Islet of Langerhans (tissue), 1 donor: Measurements from ENCODE around the gene ARL15.
A peak's percentile ranks its signal among the peaks of the same experiment; 100 is the strongest.

Source experiments
- FAIRE-seq: peaks from one replicate; lab custom pipeline; 2011; peaks lifted over from hg19 to GRCh38; lab: Jason Lieb, UNC

ARL15 gene

DNA sequence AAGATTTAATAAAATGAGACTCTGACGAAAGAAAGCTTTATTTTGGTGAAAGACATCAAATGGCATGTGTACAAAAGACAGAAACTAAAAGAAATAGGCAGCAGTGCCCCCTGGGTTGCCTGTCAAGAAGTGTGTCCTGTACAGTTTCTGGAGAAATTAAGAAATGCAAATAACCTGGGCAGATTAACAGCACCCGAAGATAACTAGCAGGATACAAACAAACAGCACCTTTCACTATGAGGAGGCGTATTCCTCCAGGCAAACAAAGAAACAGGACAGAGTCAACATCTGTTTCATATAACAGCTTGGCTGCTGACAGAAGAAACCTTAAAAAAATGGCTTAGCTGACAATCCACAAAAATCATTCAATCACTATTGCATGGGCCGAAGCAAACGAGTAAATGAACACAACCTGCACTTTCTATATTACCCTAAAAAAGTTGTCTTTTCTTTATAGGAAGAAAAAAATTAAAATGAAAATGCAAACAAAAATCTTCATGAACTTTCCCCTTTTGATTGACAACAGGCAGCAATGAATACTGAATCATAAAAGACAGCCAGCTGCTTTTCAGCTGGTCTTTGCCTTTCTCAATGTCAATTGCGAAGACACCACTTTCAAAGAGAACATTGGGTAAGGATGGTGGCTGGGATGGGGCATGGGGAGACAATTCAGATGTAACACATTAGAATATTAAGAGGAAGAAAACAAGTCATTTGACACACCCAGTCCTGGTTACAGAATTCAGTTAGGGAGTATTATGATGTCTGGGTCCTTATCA, 162.1 kb downstream of the ARL15 start:
- FAIRE-seq = peak; percentile 36

DNA sequence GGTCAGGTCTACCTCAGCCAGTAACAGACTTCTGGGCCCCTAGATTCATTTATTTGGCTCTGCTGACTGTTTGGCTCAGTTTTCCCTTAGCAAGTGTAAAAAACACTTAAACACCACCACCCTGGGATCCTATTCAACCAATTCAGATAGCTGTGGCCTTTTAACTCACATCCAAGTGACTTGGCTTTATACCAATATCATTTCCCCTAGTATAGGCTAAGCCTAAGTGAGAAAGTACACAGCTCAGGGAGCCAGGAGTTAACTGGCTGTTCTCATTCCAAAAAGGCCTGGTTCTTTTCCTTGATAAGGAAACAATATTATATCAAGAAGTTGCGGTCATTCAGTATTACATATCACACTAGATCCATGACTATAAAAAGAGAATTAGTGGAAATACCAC, 163.5 kb downstream of the ARL15 start:
- FAIRE-seq = no peak

DNA sequence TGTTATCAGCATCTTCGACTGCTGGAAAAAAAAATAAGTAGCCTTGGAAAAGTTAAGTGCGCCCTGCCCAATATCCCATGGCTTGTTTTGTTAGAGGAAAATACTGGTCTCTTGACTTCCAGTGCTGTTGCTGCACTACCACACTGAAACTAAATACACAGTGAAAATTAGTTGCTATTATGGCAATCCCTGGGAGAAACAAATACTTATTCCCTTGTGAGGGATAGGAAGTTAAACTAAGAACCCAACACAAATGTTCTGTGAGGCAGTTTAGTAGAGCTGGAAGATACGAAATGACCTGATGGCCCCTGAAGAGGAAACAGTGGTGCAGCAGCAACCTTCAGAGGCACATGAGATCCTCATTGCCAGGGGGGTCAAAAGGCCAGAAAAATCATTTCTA, 164.0 kb downstream of the ARL15 start:
- FAIRE-seq = no peak

DNA sequence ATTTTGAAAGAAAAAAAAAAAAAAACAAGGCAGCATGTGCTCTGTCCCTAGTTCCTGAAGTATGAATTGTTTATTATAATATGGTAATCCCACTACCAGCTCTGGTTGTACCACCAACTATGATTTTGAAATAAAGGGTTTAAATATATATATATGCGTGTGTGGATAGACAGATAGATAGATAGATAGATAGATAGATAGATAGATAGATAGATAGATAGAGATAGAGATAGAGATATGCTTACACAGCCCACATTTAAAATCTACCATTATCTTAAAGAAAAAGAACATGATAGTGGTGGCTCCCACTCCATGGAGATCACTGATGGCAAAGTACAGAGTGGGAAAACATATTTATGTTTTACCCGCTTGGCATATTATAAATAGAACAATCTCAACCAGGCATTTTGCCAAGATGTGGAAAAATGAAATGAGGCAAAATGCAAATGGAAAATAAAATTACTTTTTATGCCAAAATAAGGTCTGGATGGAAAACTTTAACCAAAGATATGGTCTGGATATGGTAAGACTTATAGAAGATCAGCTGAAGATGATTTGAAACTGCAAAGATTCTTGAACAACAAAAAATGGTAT, 170.0 kb downstream of the ARL15 start:
- peak; percentile 61 for FAIRE-seq

DNA sequence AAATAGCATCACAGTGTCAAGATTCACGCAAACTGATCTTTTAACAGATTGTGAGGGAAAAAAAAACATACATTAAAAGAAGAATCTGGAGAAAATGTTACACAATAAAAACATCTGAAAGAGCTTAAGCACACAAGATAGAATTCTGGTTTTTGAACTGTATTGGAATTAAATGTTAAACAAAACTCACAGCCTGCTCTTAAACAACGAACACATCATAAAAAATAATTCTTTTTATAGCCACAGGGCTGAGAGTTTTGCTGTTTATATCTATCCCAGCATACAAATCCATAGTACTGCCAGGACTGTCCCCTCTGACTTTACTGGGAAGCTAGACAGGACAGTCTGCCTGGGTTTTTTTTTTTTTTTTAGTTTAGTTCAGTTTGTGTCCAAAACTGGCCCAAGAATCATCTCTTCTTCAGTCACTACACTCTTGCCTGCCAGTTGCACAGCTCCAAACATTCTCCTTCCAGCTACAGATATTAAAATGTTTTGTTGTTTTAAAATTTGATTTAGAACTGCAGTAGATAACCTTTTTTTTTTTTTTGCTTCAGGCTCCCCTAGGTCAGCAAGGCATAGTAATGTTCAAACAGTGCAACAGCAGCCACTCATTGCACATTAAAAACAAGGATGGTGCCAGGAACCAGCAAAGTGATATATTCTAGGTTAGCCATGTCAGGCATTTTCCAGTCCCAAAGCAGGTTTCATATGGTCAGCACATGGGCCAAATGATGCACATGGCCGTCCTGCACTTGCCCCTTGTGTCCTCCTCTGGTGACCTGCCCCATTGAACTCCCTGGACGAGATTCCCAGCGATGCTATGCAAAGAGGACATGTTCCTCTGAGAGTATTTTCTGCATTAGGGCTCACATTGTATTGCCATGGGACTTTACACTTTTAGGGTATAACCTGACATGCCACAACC, 173.6 kb downstream of the ARL15 start:
- no peak for FAIRE-seq

DNA sequence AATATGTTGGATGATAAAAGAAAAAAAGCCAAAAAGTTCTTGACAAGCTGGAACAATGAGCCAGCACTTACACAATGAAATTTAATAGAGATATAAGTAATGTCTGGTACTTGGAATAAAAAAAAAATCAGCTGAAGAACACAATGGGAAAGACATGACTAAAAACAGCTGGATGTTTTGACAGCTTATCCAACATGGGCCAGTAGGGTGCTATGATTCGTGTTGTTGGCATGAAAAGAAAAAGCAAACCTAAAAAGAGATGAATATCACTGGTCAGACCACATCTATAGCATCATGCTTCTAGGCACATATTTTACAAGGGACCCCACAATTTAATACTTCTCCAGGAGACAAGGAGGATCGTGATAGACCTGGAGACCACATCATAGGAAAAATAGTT, 175.3 kb downstream of the ARL15 start:
- FAIRE-seq = no peak

DNA sequence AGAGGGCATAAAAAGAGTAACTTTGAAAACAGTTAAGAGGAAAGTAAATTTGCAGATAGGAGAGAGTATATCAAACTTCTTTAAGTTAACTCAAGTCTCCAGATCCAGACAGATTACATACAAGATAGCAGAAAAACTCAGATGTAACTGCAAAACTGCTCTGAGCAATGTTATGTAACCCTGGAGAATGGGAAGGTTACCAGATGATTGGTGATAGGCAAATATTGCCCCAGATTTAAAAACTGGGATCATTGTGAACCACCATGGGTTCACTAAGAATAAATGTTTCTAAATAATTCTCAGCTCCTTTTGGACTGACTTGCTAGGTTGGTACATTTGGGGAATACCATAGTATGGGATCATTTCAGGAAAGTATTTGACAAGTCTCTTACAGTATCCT, 176.5 kb downstream of the ARL15 start:
- FAIRE-seq = no peak

DNA sequence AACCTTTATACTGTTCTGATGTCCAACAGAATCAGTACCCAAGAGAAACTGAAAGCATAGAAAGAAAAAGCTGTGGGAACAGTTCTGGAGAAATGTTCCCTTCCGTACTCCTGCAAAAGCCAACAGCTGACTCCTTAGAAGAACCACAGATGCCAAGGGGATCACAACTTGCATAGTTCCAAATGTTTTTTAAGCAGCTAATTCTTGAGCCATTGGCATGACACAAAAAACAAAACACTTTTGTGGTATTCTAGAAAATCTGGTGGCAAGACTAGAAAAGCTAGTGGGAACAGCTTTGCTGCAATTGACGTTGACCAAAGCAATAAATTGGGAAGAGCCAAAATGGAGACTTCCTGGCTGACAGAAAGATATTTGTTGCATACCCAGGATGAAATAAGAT, 189.9 kb downstream of the ARL15 start:
- no peak for FAIRE-seq

DNA sequence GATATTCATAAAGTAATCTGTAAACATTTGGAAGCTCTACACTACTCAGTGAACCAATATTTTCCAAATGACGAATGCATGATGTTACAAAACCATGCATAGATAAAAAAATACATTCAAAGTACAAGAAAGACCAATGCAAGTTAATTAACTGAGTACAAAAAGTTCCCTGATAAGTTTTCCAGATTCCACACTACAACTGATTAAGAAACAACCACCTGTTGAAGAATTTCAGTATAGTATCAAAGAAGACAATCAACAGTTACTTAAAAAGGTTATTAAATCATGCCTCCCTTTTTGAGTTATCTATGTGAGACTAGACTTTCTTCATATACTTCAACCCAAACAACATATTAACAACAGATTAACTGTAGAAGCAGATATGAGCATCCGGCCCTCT, 192.4 kb downstream of the ARL15 start:
- FAIRE-seq = no peak

DNA sequence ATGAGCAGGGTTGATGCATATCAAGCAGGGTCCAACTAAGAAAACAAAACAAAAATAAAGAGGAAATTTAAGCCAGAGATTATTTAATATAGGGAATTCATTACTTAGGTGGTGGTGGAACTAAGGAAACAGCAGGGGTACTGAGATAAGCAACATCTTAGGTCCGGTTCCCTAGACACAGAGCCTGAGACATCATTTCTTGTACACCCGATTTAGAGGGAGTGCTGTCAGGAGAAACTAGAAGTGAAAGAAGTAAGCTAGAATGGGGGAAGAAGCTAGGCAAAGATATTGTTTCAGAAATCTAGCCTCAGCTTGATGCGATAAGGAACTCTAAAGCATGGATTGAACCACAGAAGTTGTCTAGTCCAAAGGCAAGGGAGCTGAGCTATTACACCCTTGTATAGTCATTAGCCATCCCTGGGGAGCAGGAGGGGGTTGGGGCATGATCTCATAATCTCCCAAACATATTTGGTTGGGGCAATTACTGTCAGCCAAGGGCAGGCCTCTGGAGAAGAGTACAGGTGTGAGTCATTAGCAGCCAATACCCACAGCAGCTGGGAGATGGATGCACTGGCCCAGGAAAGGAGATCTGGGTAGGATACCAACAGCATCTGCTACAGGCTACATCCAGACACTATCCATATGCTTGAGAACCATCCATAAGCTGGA, 194.5 kb downstream of the ARL15 start:
- no peak for FAIRE-seq

DNA sequence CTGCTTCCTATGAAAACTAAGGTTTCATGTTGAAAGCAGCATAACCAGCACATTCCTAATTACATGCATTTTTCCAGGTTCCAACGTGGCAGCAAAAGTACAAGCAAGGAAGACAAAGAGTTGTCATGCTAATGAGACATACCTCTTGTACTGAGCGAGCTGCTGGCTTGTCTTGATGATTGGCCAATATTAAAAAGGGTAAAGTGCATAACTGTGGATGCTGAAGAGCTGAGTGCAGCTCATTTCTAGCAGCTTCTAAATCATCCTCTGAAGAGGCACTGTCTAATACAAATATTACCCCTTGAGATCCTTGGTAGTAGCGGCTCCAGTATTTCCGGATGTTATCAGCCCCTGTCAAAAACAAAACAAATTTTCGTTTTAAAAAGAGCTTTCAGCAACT, 197.3 kb downstream of the ARL15 start:
- FAIRE-seq = peak; percentile 55

DNA sequence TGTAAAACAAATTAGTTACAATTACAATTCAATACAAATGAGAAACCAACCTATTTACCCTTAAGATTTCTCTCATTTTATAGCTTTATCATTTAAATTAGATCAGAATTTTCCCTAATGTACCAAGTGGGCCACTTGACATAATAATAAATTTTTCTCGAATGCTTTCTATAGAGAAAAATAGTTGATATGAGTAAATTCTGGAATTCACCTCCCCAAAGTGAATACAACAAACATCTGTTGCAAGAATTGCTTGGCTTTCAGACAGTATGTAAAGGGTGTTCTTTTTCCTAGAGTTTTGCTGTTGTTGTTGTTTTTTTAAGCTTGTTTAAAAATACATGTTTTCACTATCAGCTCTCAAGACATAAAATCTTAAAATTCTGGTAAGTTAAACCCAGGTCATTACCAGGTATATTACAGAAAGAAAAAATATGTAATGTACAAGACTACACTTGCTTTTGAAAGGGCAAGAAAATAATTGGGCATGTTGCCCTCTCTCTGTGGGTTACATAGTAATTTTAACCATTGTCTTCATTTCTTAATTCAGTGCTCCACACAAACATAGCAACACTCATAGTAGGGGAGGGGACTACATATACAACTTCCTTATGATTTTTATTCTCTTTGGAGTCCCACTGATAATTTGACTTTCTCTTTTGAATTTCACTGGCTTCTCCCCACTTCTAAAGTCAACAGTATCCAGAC, 200.6 kb downstream of the ARL15 start:
- no peak for FAIRE-seq

DNA sequence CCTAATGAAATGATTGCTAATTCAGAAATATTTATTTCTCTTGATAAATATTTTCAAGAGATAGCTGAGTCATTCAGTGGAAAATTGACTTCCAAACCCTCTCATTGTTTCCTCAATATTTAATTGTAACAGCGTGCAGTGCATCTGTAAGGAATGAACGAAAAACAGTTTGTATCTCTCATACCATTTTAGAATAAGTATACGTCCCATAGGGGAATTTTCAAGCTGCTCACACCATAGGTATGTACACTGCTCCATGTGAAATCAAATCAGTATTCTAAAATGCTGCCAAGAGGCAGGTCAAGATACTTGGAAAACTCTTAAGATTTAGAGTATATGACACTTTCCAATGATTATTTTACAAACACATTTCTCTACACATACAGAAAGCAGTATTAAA, 202.2 kb downstream of the ARL15 start:
- no peak for FAIRE-seq

DNA sequence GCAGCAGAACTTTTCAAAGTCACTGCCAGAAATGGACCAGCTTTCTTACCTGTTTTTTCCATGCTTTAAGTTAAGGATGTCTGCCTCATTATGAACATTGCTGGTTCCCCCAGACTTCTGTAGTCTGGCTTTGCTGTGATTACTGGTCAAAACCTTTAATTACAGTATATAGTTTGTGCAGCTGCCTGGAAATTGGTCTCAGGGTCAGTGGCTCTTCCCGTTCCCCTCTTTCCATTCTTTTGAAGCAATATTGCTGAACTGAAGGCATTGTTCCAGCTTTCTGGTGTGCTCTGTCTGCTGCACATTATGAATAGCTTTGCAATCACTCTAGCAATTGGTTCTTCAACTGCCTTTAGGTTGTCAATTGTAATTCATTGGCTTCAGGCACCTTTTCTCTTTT, 206.5 kb downstream of the ARL15 start:
- no peak for FAIRE-seq

DNA sequence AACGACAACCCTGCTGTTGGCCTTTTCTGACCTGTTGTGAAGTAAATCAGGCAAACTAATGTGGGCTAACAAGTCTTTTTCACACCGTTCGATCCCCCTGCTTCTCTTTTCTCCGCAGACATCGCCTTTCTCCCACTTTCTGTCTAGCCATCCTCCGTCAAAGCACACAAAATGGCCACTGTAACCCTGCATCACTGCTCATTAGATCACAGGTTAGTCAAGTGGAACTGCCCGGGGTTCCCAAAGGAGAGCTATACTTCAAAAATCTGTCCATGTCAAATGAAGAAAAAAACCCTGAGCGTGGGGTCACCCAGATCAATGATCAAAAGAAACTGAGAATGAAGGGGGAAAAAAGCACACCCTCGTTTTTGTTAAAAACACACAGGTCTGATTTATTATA, 212.1 kb downstream of the ARL15 start:
- no peak for FAIRE-seq

DNA sequence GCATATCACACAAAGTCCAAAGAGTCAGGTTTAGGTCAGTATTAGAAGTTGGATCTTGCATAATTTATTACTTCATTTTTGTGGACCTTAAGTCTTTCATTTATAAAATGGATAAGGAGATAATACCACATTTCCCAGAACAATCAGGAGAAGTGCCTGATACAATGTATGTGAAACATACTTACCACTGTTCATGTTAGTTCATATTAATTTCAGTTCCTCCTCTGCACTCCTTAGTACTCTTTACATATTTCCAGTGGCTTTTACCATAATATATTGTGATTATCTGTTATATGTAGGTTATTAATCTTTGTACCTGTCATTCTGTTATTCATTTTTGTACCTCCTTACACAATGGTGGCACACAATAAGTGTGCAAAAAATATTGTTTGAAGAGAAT, 214.4 kb downstream of the ARL15 start:
- no peak for FAIRE-seq

DNA sequence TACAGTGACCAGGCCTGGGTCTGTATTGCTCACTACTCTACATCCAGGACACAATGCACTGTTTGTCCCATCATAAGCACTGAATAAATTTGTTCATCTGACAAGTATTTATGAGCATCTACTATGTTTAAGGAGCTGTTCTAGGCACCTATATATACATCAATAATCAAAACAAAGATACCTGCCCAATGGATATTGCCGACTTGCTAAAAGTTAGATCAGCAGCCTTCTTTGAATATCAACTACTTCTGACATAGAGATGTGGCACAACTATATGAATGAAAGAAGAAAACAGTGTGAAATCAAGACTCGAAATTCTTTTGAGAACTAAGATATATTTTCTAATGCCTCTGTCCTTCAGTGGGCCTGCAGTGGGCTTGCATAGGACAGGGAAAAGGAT, 215.7 kb downstream of the ARL15 start:
- no peak for FAIRE-seq

DNA sequence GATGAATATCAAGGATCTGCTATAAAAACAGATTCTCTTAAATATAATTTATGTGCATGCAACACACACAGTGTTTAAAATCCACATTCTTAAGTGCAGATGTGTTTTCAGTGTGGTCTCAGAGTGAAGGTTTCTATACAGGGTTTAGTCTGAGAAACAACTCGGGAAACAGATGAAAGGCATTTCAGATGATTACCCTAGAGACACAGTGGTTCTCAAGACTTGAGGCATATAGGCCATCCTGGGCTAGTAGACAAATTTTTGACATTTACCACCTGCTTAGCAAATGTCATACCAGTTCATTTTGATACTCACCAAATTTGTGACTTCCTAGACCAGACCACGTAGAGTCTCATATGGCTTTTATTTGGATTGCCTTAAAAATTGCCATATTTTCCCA, 216.5 kb downstream of the ARL15 start:
- FAIRE-seq = no peak

DNA sequence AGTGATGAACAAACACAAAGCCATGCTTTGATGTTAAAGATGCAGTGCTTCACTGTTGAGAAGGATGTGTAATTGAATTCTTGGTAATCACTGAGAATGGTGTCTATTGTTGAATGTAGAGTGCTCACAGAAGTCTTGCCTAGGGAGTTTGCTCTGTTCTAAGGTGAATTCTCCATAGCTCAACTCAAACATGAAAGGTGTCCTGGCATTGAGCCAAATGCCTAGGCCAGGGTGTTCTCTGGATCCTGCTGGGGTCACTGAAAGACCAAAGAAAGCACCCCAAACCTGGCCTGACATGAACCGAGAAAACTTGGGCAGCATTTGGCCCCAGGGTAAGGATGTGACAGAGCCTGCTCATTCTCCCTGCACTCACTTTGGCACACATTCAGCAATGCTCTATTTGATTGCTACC, 217.3 kb downstream of the ARL15 start:
- no peak for FAIRE-seq

DNA sequence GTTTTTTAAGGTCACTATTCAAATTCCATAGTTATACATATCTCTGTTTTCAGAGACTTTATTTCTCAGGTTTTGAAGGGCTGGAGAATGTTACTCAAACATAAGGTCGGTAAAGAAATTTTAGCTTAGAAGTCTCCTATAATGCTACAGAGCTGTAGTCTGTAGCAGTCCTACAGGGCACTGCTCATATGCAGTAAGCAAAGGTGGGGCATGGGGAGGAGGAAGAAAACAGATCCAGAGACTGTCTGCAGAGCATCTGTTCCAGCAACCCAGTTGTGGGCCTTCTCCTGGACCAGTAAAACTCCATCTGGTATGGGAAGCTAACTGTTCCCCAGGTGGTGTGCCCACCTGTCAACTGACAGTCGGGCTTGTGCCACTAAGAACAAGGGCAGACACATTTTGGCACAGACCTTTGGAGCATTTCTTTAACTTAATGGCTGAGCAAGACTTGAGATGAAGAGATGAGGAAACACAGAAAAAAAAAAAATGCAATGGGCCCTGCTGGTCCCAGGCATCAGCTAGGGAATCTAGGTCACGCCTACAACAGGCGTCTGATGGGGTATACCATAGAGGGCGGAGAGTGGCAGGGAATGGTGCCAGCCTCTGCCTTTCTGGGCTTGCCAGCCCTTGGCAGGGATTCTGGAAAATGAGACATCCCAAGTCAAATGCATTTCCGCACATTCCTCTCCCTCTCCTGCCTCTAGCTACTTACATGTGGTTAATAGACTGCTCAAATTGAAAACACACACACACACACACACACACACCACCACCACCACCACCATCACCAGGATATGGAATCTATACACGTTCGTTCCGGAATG, 218.9 kb downstream of the ARL15 start:
- no peak for FAIRE-seq

DNA sequence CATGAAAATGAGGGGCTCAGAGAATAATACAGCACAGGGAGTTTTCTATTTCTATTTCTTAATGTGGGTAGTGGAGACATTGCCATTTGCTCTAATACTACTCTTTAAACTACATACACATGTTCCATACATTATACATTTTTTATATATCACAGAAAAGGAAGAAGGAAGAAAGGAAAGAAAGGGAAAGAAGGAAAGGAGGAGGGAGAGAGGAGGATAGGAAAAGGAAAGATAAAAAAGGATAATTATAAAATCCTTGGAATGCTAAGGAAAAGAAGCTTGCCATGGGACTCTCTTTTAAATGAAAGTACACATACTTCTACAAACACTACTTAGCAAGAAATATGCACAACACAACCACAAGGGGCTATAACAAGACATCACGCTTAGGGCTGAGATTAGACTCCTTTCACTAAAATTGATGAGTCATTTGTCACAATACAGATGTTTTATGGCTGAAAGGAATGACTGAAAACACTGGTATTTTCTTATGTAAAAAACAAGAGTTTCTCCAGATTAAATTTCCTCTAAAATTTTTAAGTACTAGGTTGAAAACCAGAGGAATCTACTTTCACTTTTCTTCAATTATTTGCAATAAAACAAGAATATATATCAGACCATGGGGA, 219.8 kb downstream of the ARL15 start:
- FAIRE-seq = no peak
